Measurements from ENCODE around the gene COPZ1.
"Not testable (repeated sequence)": the region's sequence is repeated elsewhere in the genome, so short reads cannot be mapped to it uniquely, and the experiment has no call there.

The COPZ1 gene, protein sequence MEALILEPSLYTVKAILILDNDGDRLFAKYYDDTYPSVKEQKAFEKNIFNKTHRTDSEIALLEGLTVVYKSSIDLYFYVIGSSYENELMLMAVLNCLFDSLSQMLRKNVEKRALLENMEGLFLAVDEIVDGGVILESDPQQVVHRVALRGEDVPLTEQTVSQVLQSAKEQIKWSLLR

GRCh38 chr12:54324617-54325441, at the start of gene COPZ1:
COPZ1 (plus strand) TSS chr12:54325131; CDS start chr12:54325164, 33 bp downstream.
- DNase-seq: peak; percentile 57 to 99 (median 94)

- no peak for DNase-seq
Measured at GRCh38 chr12:54276368-54276767, 48.6 kb upstream of the COPZ1 start.

DNA sequence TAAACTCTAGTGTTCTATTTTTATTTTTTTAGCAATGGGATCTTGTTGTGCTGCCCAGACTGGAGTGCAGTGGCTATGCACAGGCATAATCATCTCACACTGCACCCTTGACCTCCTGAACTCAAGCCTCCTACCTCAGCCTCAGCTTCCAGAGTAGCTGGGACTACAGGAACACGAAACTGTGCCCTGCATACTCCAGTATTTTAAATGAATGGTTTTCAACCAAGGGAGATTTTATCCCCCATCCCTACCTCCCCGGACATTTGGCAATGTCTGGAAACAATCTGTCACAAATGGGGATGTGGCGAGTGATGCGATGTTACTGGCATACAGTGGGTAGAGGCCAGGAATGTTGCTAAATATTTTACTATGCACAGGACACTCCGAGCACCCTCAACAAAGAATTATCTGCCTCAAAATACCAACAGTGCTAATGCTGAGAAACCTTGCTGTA, 47.1 kb upstream of the COPZ1 start:
- DNase-seq: no peak

- no peak for DNase-seq
Measured at GRCh38 chr12:54279227-54279631, 45.7 kb upstream of the COPZ1 start.

- DNase-seq: peak; percentile 82 to 100 (median 98)
Measured at GRCh38 chr12:54279632-54280467, 45.1 kb upstream of the COPZ1 start, which contains the start of gene CBX5. CBX5 (minus strand) TSS chr12:54280122; CDS start chr12:54257650, 22,472 bp downstream.

- peak; percentile 56 to 100 (median 96) for DNase-seq
Measured at GRCh38 chr12:54280468-54281260, 44.3 kb upstream of the COPZ1 start, which contains the start of gene HNRNPA1. HNRNPA1 (plus strand) TSS chr12:54280726; CDS start chr12:54280808, 82 bp downstream.

DNA sequence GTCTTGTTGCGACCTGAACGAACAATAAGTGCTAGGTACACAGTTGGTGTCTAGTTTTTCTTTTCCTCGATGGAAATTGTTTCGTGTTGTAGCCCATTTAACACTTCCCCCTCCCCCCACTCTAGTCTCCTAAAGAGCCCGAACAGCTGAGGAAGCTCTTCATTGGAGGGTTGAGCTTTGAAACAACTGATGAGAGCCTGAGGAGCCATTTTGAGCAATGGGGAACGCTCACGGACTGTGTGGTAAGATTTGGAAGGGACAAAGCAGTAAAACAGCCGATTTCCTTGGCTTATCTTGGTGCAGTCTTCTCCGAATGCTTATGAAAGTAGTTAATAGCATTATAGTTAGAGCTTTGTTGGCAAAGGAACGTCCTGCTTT, 43.7 kb upstream of the COPZ1 start:
- not testable (repeated sequence) for DNase-seq

DNA sequence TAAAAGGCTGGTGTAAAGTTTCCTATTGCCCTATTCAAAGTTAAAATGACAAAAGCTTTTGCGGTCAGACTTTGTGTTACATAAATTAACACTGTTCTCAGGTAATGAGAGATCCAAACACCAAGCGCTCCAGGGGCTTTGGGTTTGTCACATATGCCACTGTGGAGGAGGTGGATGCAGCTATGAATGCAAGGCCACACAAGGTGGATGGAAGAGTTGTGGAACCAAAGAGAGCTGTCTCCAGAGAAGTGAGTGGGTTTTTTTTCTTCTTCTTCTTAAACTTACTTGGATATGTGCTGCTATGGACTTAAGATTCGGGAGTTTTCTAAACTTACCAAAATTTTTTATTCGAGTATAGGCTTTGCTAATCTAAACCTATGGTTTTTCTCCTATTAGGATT, 43.2 kb upstream of the COPZ1 start:
- not testable (repeated sequence) for DNase-seq

DNA sequence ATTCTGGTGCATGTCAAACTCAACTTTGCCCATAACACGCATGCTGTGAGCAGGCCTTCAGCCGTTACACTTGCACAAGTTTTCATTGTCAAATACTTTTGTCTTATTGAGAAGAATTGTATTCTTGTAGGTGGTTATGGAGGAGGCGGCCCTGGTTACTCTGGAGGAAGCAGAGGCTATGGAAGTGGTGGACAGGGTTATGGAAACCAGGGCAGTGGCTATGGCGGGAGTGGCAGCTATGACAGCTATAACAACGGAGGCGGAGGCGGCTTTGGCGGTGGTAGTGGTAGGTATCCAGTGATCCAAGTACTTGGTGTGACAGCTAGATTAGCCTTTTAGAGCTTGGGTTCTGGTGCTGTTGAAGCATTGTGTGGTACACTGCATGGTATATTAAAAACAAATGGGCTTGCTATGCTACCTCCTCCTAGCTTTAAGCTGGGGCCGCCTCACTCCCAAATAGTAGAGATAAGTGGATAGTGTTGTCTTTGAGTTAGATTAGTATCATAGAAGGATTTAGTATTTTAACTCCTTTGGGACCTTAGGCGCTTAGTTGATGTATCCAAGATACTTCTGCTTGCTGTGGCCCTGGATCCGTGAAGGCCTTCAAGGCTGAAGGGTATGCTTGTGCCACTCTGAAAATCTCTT, 41.9 kb upstream of the COPZ1 start:
- DNase-seq: no peak

GRCh38 chr12:54284070-54284780, 40.7 kb upstream of the COPZ1 start:
- DNase-seq: not testable (repeated sequence)

DNA sequence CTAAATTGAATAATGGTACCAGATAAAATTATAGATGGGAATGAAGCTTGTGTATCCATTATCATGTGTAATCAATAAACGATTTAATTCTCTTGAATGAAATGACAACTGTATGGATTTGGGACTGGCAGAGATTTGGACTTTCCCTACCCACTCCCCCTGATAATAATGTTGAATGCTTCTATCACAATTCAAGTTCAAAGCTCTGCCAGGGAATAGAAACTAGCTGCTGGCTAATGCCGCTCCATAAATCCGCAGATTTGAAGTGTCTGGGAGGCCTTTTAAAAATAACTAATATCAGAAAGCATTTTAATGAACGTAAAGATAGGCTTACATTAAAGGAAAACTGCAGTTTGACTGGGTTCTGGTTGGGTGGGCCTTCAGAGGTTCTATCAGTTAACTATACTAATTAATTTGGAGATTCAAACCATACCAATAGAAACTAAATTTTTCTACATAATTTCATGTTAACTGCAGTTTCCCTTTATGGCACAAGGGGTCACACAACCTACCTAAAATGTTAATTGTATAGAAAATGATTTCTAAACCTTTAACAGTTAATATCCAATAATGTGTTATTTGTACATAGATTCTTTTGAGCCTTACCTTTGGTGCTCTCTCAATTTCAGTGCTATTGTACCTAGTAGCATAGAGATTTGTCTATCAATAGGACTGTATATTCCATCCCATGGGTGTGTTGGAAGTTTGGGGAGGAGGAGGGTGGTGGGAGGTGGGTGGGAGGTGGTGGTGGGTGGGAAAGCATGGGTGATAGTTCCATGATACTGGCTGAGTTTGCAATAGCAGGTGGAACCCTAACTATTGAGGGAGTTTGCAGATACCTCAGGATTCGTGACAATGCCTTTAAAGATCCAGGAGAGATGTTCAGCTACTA, 39.5 kb upstream of the COPZ1 start:
- DNase-seq: no peak

DNA sequence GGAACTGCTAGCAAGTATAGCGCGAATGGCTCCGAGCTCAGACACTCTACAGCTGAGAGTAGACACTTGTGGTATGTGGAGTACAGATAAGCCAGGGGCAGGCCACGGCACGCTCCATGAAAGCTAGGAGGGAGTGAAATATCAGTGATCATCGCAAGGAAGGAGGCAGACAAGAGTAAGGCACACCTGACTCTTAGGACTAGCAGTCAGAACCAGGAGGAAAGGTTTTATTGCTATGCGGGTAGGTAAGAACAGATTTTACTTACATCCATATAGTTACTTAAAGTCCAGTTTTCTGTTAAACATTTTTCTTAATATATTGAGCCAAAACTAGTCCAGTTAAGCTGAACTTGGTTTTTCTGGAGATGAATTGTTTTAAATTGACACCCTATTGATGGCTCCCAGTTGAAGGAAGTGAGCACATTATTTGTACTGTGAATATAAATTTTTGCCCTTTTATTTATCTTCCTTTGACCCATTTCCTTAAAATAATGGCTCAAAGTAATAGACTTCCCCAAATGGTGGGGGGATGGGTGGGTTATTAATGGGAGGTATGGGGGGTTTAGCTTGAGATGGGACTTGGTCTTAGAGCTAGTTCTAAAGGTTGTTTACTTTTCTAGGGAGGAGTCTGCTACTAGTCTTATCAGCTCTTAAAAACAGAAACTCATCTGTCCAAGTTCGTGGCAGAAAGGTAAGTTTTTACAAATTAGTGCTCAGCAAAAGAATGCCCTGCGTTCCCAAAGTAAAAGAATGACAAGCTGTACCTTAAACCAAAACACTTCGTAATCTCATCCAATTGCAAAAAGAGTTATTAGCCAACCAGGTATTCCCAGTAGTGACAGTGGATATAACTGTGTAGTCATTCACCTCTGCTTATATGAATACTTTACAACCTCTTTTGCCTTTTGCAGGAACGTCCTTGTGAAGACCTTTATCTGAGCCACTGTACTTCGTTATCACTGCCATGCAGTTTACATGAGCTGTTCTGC, 38.6 kb upstream of the COPZ1 start:
- no peak for DNase-seq

DNA sequence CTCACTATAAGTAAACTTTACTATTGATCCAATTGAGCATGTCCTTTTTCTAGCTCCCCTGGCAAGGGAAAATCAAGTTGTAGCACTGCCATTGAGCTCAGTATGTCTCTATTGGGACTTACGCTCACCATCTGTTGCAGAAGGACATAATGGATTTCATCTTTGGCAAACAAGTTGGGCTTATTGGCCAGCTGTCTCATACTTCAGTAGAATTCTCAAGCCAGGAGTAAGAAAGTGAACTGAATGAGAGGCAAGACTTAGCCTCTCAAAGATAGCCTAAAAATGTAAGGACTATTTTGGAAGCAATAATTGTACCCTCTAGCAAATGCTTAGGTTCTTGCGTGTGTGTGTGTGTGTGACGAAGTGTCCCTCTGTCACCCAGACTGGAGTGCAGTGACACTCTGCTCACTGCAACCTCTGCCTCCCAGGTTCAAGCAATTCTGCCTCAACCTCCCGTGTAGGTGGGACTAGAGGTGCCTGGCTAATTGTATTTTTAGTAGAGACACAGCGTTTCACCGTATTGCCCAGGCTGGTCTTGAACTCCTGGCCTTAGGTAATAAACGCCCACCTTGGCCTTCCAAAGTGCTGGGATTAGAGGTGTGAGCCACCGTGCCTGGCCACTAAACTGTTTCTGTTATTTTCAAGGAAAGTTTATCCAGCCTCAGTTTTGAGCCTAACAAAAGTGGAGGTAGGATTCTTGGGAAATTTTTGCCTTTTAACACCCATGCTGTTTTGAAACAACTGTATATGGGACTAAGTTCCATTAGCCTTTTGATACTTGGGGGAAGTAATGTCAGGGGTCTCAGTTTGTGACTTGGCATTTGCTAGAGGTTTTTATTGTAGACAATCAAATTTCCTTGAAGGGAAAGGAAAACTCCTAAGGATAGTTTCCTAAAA, 37.4 kb upstream of the COPZ1 start:
- DNase-seq: no peak

DNA sequence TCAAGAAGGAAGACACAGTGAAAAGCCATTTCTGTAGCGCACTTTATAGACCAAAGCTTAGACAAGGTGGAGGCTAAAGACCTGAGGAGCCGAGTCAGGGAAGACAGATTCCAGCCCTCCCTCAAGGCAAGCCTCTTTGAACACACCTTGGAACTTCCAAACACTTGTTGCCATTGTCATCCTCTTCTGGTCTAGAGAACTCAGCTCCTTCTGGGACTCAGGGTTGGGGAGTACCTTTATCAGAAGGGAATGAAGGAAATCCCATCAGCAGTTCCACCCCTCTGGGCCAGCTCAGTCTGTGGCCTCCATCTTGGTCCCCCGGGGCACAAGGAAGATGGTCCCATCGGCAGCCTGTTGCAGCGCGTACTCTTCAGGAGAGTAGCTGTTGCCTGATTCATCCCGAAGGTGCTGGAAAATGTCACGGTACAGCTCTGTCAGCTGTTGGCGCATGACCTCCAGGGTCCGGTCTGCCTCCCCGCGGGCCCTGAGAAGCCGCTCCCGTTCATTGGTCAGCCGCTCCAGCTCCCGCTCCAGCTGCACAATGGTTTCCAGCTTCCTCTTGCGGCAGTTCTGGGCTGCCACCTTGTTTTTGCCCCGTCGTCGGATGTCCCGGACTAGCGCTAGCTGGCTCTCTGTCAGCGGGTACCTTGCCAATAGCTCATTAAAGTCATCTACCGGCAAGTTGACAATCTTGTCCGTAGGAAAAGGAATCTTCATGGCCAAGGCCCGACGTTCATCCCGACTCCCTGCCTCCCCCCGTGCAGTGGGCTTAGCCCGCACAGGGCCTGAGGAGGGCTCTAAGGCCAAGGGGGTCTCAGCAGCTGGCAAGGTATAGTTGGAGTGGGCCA, 32.6 kb upstream of the COPZ1 start:
- no peak for DNase-seq

- DNase-seq: no peak
Measured at GRCh38 chr12:54292931-54293241, 32.0 kb upstream of the COPZ1 start.

All from amygdala (tissue), 56 donors.